H1 (cell line): ENCODE measurements around the gene DUS1L. TPM values are rescaled to one million over a fixed set of nuclear protein-coding genes. Genes with fewer than 3 reads are reported as not detected.
A peak's percentile ranks its signal among the peaks of the same experiment; 100 is the strongest.

ENCODE experiments used
- CTCF ChIA-PET: fragments of 300-600 bp; sonication (Branson Sonifier 250); formaldehyde crosslinking; loops from one replicate; lab custom pipeline; 2021; ENCODE audit not compliant: partially characterized antibody; lab: Charles Lee
- POLR2A ChIA-PET: fragments of 300-600 bp; sonication (Branson Sonifier 250); formaldehyde crosslinking; loops from one replicate; lab custom pipeline; 2021; ENCODE audit warnings: inconsistent platforms; ENCODE audit not compliant: partially characterized antibody; lab: Charles Lee
- DNase-seq, 2 experiments: peaks; one replicate each; pipeline versions ENCODE4 v3.0.0 to v3.0.0-alpha.2; 2010 to 2022; ENCODE audit warnings: low spot score in 2 of 2, low read depth in 1 of 2, mixed read lengths in 1 of 2
- FAIRE-seq: peaks from 2 replicates; lab custom pipeline; 2011; peaks lifted over from hg19 to GRCh38; lab: Jason Lieb, UNC
- H2AFZ ChIP-seq: 2 replicates; pipeline ENCODE4 v1.8.1; 2012; ENCODE audit warnings: low read length, inconsistent platforms
- H2AK5ac ChIP-seq: 2 replicates; pipeline ENCODE4 v1.6.1; 2013; ENCODE audit warnings: low read depth, low read length
- H2BK120ac ChIP-seq: replicated peaks from 2 replicates; pipeline ENCODE3; 2013; ENCODE audit warnings: low read depth, low read length, inconsistent platforms
- H2BK12ac ChIP-seq: 2 replicates; pipeline ENCODE4 v1.6.1; 2013; ENCODE audit warnings: low read depth, low read length
- H2BK15ac ChIP-seq: 2 replicates; pipeline ENCODE4 v1.6.1; 2013; ENCODE audit warnings: low read length
- H2BK20ac ChIP-seq: 2 replicates; pipeline ENCODE4 v1.6.1; 2013; ENCODE audit warnings: low read length
- H2BK5ac ChIP-seq: 2 replicates; pipeline ENCODE4 v1.6.1; 2013; ENCODE audit warnings: low read depth, low read length
- H3K14ac ChIP-seq: 2 replicates; pipeline ENCODE4 v1.6.1; 2013; ENCODE audit warnings: inconsistent platforms; ENCODE audit not compliant: insufficient read length
- H3K18ac ChIP-seq: 2 replicates; pipeline ENCODE4 v1.6.1; 2013; ENCODE audit warnings: low read length; ENCODE audit errors: extremely low read depth
- H3K23ac ChIP-seq: 2 replicates; pipeline ENCODE4 v1.6.1; 2013; ENCODE audit warnings: inconsistent platforms; ENCODE audit not compliant: insufficient read length
- H3K23me2 ChIP-seq: 2 replicates; pipeline ENCODE4 v1.6.1; 2013; ENCODE audit warnings: low read depth, low read length
- H3K27ac ChIP-seq: 2 replicates; pipeline ENCODE4 v1.6.1; 2011; ENCODE audit warnings: low read depth, low read length, inconsistent platforms
- H3K27me3 ChIP-seq, 4 experiments: replicated peaks in 1 of 4; 1 replicate in 1 of 4; 2 replicates in 3 of 4; pipeline versions ENCODE4 v1.6.1 to v1.8.1; 2011 to 2013; ENCODE audit warnings: low read length in 3 of 4, mild to moderate bottlenecking in 3 of 4, inconsistent platforms in 2 of 4, mixed read lengths in 2 of 4, moderate library complexity in 1 of 4; ENCODE audit not compliant: control insufficient read depth in 3 of 4, insufficient read depth in 3 of 4; ENCODE audit errors: extremely low read depth in 1 of 4
- H3K36me3 ChIP-seq, 4 experiments: 2 replicates each; pipeline versions ENCODE4 v1.6.1 to v1.8.1; 2011 to 2013; ENCODE audit warnings: mild to moderate bottlenecking in 4 of 4, low read length in 3 of 4, moderate library complexity in 2 of 4, control low read depth in 1 of 4, inconsistent platforms in 1 of 4; ENCODE audit not compliant: insufficient read depth in 4 of 4, control insufficient read depth in 2 of 4
- H3K4ac ChIP-seq: replicated peaks from 2 replicates; pipeline ENCODE3; 2013; ENCODE audit warnings: low read length, low read depth, mixed read lengths, inconsistent platforms; ENCODE audit not compliant: insufficient read length
- H3K4me1 ChIP-seq, 4 experiments: replicated peaks in 1 of 4; 1 replicate in 1 of 4; 2 replicates in 3 of 4; pipeline versions ENCODE4 v1.6.1 to v1.8.1; 2011 to 2013; ENCODE audit warnings: low read length in 3 of 4, inconsistent platforms in 2 of 4, mixed read lengths in 1 of 4; ENCODE audit not compliant: insufficient read depth in 4 of 4, control insufficient read depth in 3 of 4
- H3K4me2 ChIP-seq, 2 experiments: 2 replicates each; pipeline versions ENCODE4 v1.6.1 to v1.8.1; 2011 to 2013; ENCODE audit warnings: low read depth in 2 of 2, low read length in 2 of 2, control low read depth in 1 of 2, inconsistent platforms in 1 of 2, mild to moderate bottlenecking in 1 of 2; ENCODE audit not compliant: insufficient read depth in 1 of 2
- H3K4me3 ChIP-seq, 4 experiments: fragments of 200-600, 300-600 bp in 1 of 4; sonication (generic), shearing (Covaris generic), sonication (Bioruptor Twin) in 1 of 4; 2 replicates each; pipeline versions ENCODE4 v1.5.1 to v1.8.1; 2011 to 2016; ENCODE audit warnings: low read length in 4 of 4, low read depth in 3 of 4, control low read depth in 2 of 4, inconsistent platforms in 2 of 4, mild to moderate bottlenecking in 2 of 4, mixed read lengths in 1 of 4, moderate library complexity in 1 of 4; ENCODE audit not compliant: insufficient read depth in 2 of 4; ENCODE audit errors: extremely low read depth in 1 of 4
- H3K56ac ChIP-seq: replicated peaks from 2 replicates; pipeline ENCODE3; 2013; ENCODE audit warnings: low read depth, mild to moderate bottlenecking, mixed read lengths, low read length, inconsistent platforms; ENCODE audit not compliant: insufficient read length
- H3K79me1 ChIP-seq: 2 replicates; pipeline ENCODE4 v1.6.1; 2013; ENCODE audit warnings: low read depth, low read length, control low read depth
- H3K79me2 ChIP-seq, 2 experiments: 2 replicates each; pipeline versions ENCODE4 v1.6.1 to v1.8.1; 2012 to 2013; ENCODE audit warnings: low read length in 2 of 2, mild to moderate bottlenecking in 2 of 2, inconsistent platforms in 1 of 2; ENCODE audit not compliant: insufficient read depth in 2 of 2, control insufficient read depth in 1 of 2
- H3K9ac ChIP-seq, 4 experiments: replicated peaks in 1 of 4; 1 replicate in 1 of 4; 2 replicates in 3 of 4; pipeline versions ENCODE4 v1.6.1 to v1.8.1; 2011 to 2013; ENCODE audit warnings: low read depth in 3 of 4, low read length in 3 of 4, control low read depth in 2 of 4, mild to moderate bottlenecking in 2 of 4, moderate library complexity in 2 of 4, inconsistent platforms in 1 of 4; ENCODE audit errors: extremely low read depth in 1 of 4
- H3K9me3 ChIP-seq, 2 experiments: 2 replicates each; pipeline versions ENCODE4 v1.6.1 to v1.8.1; 2012 to 2013; ENCODE audit warnings: mild to moderate bottlenecking in 2 of 2, moderate library complexity in 2 of 2, control low read depth in 1 of 2, inconsistent platforms in 1 of 2, low read depth in 1 of 2, low read length in 1 of 2, mixed read lengths in 1 of 2; ENCODE audit not compliant: insufficient read depth in 2 of 2
- H4K20me1 ChIP-seq, 2 experiments: replicated peaks in 1 of 2; 2 replicates each; pipeline versions ENCODE3 to v1.8.1; 2011 to 2013; ENCODE audit warnings: inconsistent platforms in 2 of 2, low read length in 2 of 2, mild to moderate bottlenecking in 1 of 2; ENCODE audit not compliant: insufficient read depth in 2 of 2, control insufficient read depth in 1 of 2
- H4K5ac ChIP-seq: 2 replicates; pipeline ENCODE4 v1.6.1; 2013; ENCODE audit warnings: low read length, low read depth, mixed read lengths, inconsistent platforms; ENCODE audit not compliant: insufficient read length
- H4K8ac ChIP-seq: 2 replicates; pipeline ENCODE4 v1.8.0; 2013; ENCODE audit warnings: mild to moderate bottlenecking, moderate library complexity, low read length, inconsistent platforms; ENCODE audit not compliant: insufficient read depth; ENCODE audit errors: extremely low read depth
- H4K91ac ChIP-seq: replicated peaks from 2 replicates; pipeline ENCODE3; 2013; ENCODE audit warnings: low read length, mixed read lengths, inconsistent platforms; ENCODE audit not compliant: insufficient read length
- CHD2 ChIP-seq: IDR thresholded peaks from 2 replicates; pipeline ENCODE4 v1.6.1; 2012; ENCODE audit warnings: low read length, improper control_type of control experiment
- KDM1A ChIP-seq: fragments of 200-600, 300-600 bp; sonication (generic); IDR thresholded peaks from 2 replicates; pipeline ENCODE4 v1.7.1; 2016; ENCODE audit warnings: mild to moderate bottlenecking, low read length, borderline replicate concordance
- KDM4A ChIP-seq: IDR thresholded peaks from one replicate; pipeline ENCODE4 v1.7.1; 2012; ENCODE audit warnings: low read depth, mild to moderate bottlenecking, moderate library complexity, low read length, inconsistent platforms; ENCODE audit not compliant: severe bottlenecking
- RAD21 ChIP-seq, 2 experiments: IDR thresholded peaks in 1 of 2; conservative IDR thresholded peaks in 1 of 2; 2 replicates each; pipeline ENCODE4 v1.6.1; 2011; ENCODE audit warnings: low read depth in 2 of 2, low read length in 2 of 2, improper control_type of control experiment in 1 of 2, inconsistent platforms in 1 of 2, mild to moderate bottlenecking in 1 of 2, moderate library complexity in 1 of 2
- SP1 ChIP-seq: IDR thresholded peaks from 2 replicates; pipeline ENCODE4 v1.6.1; 2011; ENCODE audit warnings: low read depth, low read length
- SUZ12 ChIP-seq: fragments of 200-600 bp; sonication (generic); IDR thresholded peaks from 2 replicates; pipeline ENCODE4 v1.6.1; 2012; ENCODE audit warnings: mild to moderate bottlenecking, inconsistent platforms, low read length, moderate library complexity, mixed read lengths
- TAF7 ChIP-seq: optimal IDR thresholded peaks from 2 replicates; pipeline ENCODE3; 2011; ENCODE audit warnings: low read depth, mild to moderate bottlenecking, inconsistent platforms, low read length, moderate library complexity, borderline replicate concordance
- TEAD4 ChIP-seq: IDR thresholded peaks from 2 replicates; pipeline ENCODE4 v1.6.1; 2012; ENCODE audit warnings: low read depth, low read length, inconsistent platforms, mixed read lengths
- WGBS, 2 experiments: shearing (Covaris generic) in 1 of 2; methylation state at CpG; one replicate each; pipeline versions ENCODE4 v1.1.6 to v1.1.7; 2013 to 2015; ENCODE audit warnings: low lambda C conversion rate in 2 of 2, mixed read lengths in 2 of 2, inconsistent platforms in 1 of 2, low coverage in 1 of 2, missing lambda C conversion rate in 1 of 2; ENCODE audit not compliant: insufficient replicate concordance in 2 of 2, insufficient coverage in 1 of 2, insufficient read length in 1 of 2; ENCODE audit errors: extremely low coverage in 1 of 2, missing lambda C conversion rate in 1 of 2; 5-methylcytosine and 5-hydroxymethylcytosine counted together
- polyA plus RNA-seq, 7 experiments: library from polyadenylated mRNA; depleted of rRNA in 3 of 7; stranded (reverse) in 5 of 7; unstranded in 2 of 7; fragments of >200 nt in 5 of 7; fragments of 200-250 nt in 2 of 7; gene quantifications; 1 replicate in 5 of 7; 2 replicates in 1 of 7; 4 replicates in 1 of 7; pipeline versions ENCODE4 v1.2.1 to v1.2.3, GENCODE V29; 2011 to 2013; ENCODE audit warnings: missing spikeins in 2 of 7, mixed read lengths in 2 of 7
- total RNA-seq: library from RNA; stranded (reverse); fragmentation: NEBNext Ultra II Directional; extraction: Animal tissue kit (Norgen Biotek cat#: 25700); gene quantifications from 2 replicates; pipeline ENCODE4 v1.2.1, GENCODE V29; 2021
- TF ChIP-seq, protein P1 (sequence below): IDR thresholded peaks from 2 replicates; pipeline ENCODE4 v1.6.1; 2012; ENCODE audit warnings: inconsistent platforms

Gene DUS1L
- total and polyA plus RNA-seq, 2 of the 8 experiments (the other 6 are each of a cell fraction or from before 2014, with no cell fraction given) = 34.5 to 69.1 TPM

DNA sequence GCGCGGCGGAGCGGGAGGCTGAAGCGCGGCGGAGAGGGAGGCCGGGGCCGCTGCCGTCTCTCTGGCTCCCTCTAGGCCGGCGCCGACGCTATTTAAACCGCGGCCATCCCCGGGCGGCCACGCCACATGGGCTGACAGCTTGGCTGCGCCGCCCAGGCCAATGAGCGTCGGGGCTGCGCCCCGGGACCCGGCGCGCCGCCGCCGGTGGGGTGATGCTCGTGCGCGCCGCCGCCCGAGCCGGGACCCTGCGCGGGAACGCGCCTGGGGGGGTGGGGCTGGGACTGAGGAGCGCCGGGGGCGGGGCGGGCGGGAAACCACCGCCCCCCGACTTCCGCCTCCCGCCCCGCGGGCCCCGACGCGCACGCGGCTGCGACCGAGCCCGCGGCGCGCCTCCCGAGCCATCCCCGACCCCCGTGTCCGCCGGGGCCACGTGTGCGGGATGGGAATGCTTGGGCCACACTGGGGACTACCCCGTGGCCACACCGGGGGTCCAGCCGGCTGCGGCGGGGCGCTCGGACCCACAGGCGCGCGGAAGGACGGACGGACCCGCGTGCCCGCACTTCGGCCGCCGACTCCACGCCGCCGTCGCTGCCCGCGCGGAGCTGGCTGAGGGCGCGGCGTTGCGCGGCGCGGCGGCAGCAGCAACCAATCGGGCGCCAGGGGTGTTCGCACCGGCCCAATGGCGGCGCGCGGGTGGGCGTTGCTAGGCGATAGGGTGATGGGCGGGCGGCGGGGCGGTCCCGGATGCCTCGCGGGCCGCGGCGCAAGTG is 32.8 kb upstream of the DUS1L start, which contains the start of gene FASN:
FASN (minus strand) TSS at position 68 of the 770 bp plus-strand sequence. CDS start 1,791 bp downstream, outside the sequence.
- H3K4me3 ChIP-seq = peak within 1 kb of the TSS; percentile 62 to 94 (median 78)
- H2BK5ac ChIP-seq = peak within 1 kb of the TSS; percentile 97
- CTCF ChIA-PET = interaction anchor here (1.0 to 2.5 kb wide), 7 partner anchors 16 to 68 kb away, joined by 3 to 10 read pairs (median 3); partner anchors contain the start of gene DUS1L
- peak within 1 kb of the TSS; percentile 80 to 95 for H3K4me2 ChIP-seq
- H4K20me1 ChIP-seq = peaks cover 6 to 29% of the 10 kb centered on the region in 2 experiments
- H2BK15ac ChIP-seq = no peak within 1 kb of the TSS
- H4K8ac ChIP-seq = peak within 1 kb of the TSS; percentile 99
- H2BK120ac ChIP-seq = peak within 1 kb of the TSS; percentile 94
- H2AFZ ChIP-seq = no peak within 1 kb of the TSS
- peak; percentile 81 to 96 for DNase-seq
- H3K79me2 ChIP-seq = peaks cover 15 to 45% of the 10 kb centered on the region in 2 experiments; a peak in 3 of 4 replicates
- peaks cover 0 to 47% (median 39%) of the 10 kb centered on the region in 4 experiments; a peak in 6 of 7 replicates for H3K4me1 ChIP-seq
- no peak for FAIRE-seq
- POLR2A ChIA-PET = interaction anchor here (0.6 to 4.2 kb wide), 36 partner anchors 9 to 344 kb away, joined by 3 to 21 read pairs (median 4); partner anchors contain the start of genes CENPX, DCXR, DUS1L and LRRC45
- H3K9me3 ChIP-seq = no peaks in the 10 kb centered on the region
- H2AK5ac ChIP-seq = peak within 1 kb of the TSS; percentile 53; the same call in 1 of the 2 replicates
- no peak within 1 kb of the TSS for H3K23ac ChIP-seq
- peaks cover 19 to 27% (median 24%) of the 10 kb centered on the region in 4 experiments; a peak in 6 of 8 replicates for H3K36me3 ChIP-seq
- peaks cover 10% of the 10 kb centered on the region for H3K79me1 ChIP-seq
- H3K27ac ChIP-seq = peak within 1 kb of the TSS; percentile 96
- peak within 1 kb of the TSS; percentile 99 for H4K91ac ChIP-seq
- 0 out of 2 replicates have a peak within 1 kb of the TSS, but pooled peaks have one; percentile 50 for H2BK12ac ChIP-seq
- H3K4ac ChIP-seq = peak within 1 kb of the TSS; percentile 99
- H4K5ac ChIP-seq = peak within 1 kb of the TSS; percentile 95
- WGBS, 2 experiments = 1% methylated on average over 66 of the region's 124 CpGs; no CpG with 5 or more reads in 1 of the 2 experiments
- H3K14ac ChIP-seq = peak within 1 kb of the TSS; percentile 56
- H3K56ac ChIP-seq = peak within 1 kb of the TSS; percentile 90
- no peaks in the 10 kb centered on the region for H3K27me3 ChIP-seq
- peaks cover 14% of the 10 kb centered on the region; the same call in 1 of the 2 replicates for H3K23me2 ChIP-seq
- H2BK20ac ChIP-seq = 0 out of 2 replicates have a peak within 1 kb of the TSS, but pooled peaks have one; percentile 32
- peak within 1 kb of the TSS; percentile 99 for H3K18ac ChIP-seq
- H3K9ac ChIP-seq = peak within 1 kb of the TSS; percentile 78 to 90 (median 82)
- TF ChIP-seq CHD2 = peak; percentile 35; the same call in 1 of the 2 replicates
- TF ChIP-seq, protein P1, sequence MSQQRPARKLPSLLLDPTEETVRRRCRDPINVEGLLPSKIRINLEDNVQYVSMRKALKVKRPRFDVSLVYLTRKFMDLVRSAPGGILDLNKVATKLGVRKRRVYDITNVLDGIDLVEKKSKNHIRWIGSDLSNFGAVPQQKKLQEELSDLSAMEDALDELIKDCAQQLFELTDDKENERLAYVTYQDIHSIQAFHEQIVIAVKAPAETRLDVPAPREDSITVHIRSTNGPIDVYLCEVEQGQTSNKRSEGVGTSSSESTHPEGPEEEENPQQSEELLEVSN = peak; percentile 74; the same call in 1 of the 2 replicates
- peak; percentile 8 for TF ChIP-seq KDM4A
- no peak for TF ChIP-seq SUZ12
- TF ChIP-seq TEAD4 = no peak
- TF ChIP-seq TAF7 = peak; percentile 87
- peak; percentile 34; the same call in 1 of the 2 replicates for TF ChIP-seq SP1
- TF ChIP-seq RAD21 (IDR thresholded peaks at IDR 0.05 in 1 of 2, conservative IDR thresholded peaks at IDR 0.05 in 1 of 2; ENCODE audit: low read depth in 2 of 2, low read length in 2 of 2) = peak in 1 of 2 experiments; percentile 20; a peak in 2 of 4 replicates
- TF ChIP-seq KDM1A = no peak
